ENCODE measurements around the gene TAS2R20. TPM values are rescaled to one million over a fixed set of nuclear protein-coding genes. Genes with fewer than 3 reads are reported as not detected.
"Not testable (repeated sequence)": the region's sequence is repeated elsewhere in the genome, so short reads cannot be mapped to it uniquely, and the experiment has no call there.

The TAS2R20 gene
- total RNA-seq = under 1 TPM; 0.53 to 0.63 (median 0.61) TPM

GRCh38 chr12:10998204-10998603 lies at the start of gene TAS2R20:
TSS of gene TAS2R20 (minus strand) at chr12:10998304. CDS start at chr12:10997875, 429 bp downstream.
- DNase-seq (no peak), ATAC-seq (no peak)
- peaks cover 3% of the 10 kb centered on the region for H3K9me3 Mint-ChIP-seq
- H3K4me1 Mint-ChIP-seq (ENCODE audit: low read depth) = no peaks in the 10 kb centered on the region
- no peaks in the 10 kb centered on the region for H3K27me3 Mint-ChIP-seq (ENCODE audit: low read depth)
- no peak within 1 kb of the TSS for H3K4me3 Mint-ChIP-seq
- H3K36me3 Mint-ChIP-seq (ENCODE audit: insufficient read depth) = peaks cover 24% of the 10 kb centered on the region

- H3K9me3 Mint-ChIP-seq = not testable (repeated sequence)
- H3K36me3 Mint-ChIP-seq (ENCODE audit: insufficient read depth) = peaks cover 47% of the 10 kb centered on the region
These were observed 43.3 kb upstream of the TAS2R20 start for GRCh38 chr12:11041366-11041765.

GRCh38 chr12:11040162-11040561 lies 42.1 kb upstream of the TAS2R20 start:
- H3K27me3 Mint-ChIP-seq (ENCODE audit: low read depth) = no peaks in the 10 kb centered on the region
- no peak for ATAC-seq
- peaks cover 45% of the 10 kb centered on the region for H3K36me3 Mint-ChIP-seq (ENCODE audit: insufficient read depth)
- no peaks in the 10 kb centered on the region for H3K9me3 Mint-ChIP-seq
- no peak overlapping the region for H3K4me3 Mint-ChIP-seq
- DNase-seq = no peak
- peaks cover 10% of the 10 kb centered on the region for H3K4me1 Mint-ChIP-seq (ENCODE audit: low read depth)

More at GRCh38 chr12:11041366-11041765, 43.3 kb upstream of the TAS2R20 start:
- not testable (repeated sequence) for DNase-seq; ATAC-seq; H3K4me3 Mint-ChIP-seq; H3K27me3 Mint-ChIP-seq (ENCODE audit: low read depth)
- H3K4me1 Mint-ChIP-seq (ENCODE audit: low read depth) = peaks cover 10% of the 10 kb centered on the region

GRCh38 chr12:11039171-11039570 lies 41.1 kb upstream of the TAS2R20 start:
- Mint-ChIP-seq H3K36me3 (ENCODE audit: insufficient read depth) (peaks cover 37% of the 10 kb centered on the region), H3K27me3 (ENCODE audit: low read depth) (no peaks in the 10 kb centered on the region), H3K4me1 (ENCODE audit: low read depth) (peaks cover 5% of the 10 kb centered on the region), H3K4me3 (no peak overlapping the region), H3K9me3 (no peaks in the 10 kb centered on the region)
- ATAC-seq (no peak), DNase-seq (no peak)

GRCh38 chr12:11033959-11034358 lies 35.9 kb upstream of the TAS2R20 start:
- H3K27me3 Mint-ChIP-seq (ENCODE audit: low read depth); H3K9me3 Mint-ChIP-seq; DNase-seq; H3K4me1 Mint-ChIP-seq (ENCODE audit: low read depth); H3K4me3 Mint-ChIP-seq: not testable (repeated sequence)
- H3K36me3 Mint-ChIP-seq (ENCODE audit: insufficient read depth) = peaks cover 29% of the 10 kb centered on the region
- ATAC-seq = peak; percentile 56 to 78

- Mint-ChIP-seq H3K4me3 (no peak within 1 kb of the TSS), H3K4me1 (ENCODE audit: low read depth) (peaks cover 2% of the 10 kb centered on the region), H3K36me3 (ENCODE audit: insufficient read depth) (peaks cover 35% of the 10 kb centered on the region), H3K9me3 (no peaks in the 10 kb centered on the region), H3K27me3 (ENCODE audit: low read depth) (no peaks in the 10 kb centered on the region)
- ATAC-seq (no peak), DNase-seq (no peak)
These were observed 33.2 kb upstream of the TAS2R20 start, which contains the start of gene TAS2R31 for GRCh38 chr12:11031307-11031706. TSS of gene TAS2R31 (minus strand) at chr12:11031407. CDS start at chr12:11031335, 72 bp downstream.

- no peak for DNase-seq
- Mint-ChIP-seq H3K4me3 (no peak overlapping the region), H3K4me1 (ENCODE audit: low read depth) (peaks cover 4% of the 10 kb centered on the region)
These were observed 28.0 kb upstream of the TAS2R20 start for GRCh38 chr12:11026118-11026517.

GRCh38 chr12:11023387-11023786 lies 25.3 kb upstream of the TAS2R20 start:
- ATAC-seq (no peak), DNase-seq (no peak)
- H3K36me3 Mint-ChIP-seq (ENCODE audit: insufficient read depth) = peaks cover 24% of the 10 kb centered on the region
- no peaks in the 10 kb centered on the region for H3K27me3 Mint-ChIP-seq (ENCODE audit: low read depth)
- H3K4me3 Mint-ChIP-seq = no peak overlapping the region
- peaks cover 8% of the 10 kb centered on the region for H3K9me3 Mint-ChIP-seq
- peaks cover 2% of the 10 kb centered on the region for H3K4me1 Mint-ChIP-seq (ENCODE audit: low read depth)

More at GRCh38 chr12:11026118-11026517, 28.0 kb upstream of the TAS2R20 start:
- no peak for ATAC-seq
- peaks cover 8% of the 10 kb centered on the region for H3K9me3 Mint-ChIP-seq
- no peaks in the 10 kb centered on the region for H3K27me3 Mint-ChIP-seq (ENCODE audit: low read depth)
- peaks cover 33% of the 10 kb centered on the region for H3K36me3 Mint-ChIP-seq (ENCODE audit: insufficient read depth)

- H3K4me1 Mint-ChIP-seq (ENCODE audit: low read depth) = peaks cover 2% of the 10 kb centered on the region
- H3K9me3 Mint-ChIP-seq = peaks cover 8% of the 10 kb centered on the region
- peaks cover 19% of the 10 kb centered on the region for H3K36me3 Mint-ChIP-seq (ENCODE audit: insufficient read depth)
- no peak within 1 kb of the TSS for H3K4me3 Mint-ChIP-seq
- no peaks in the 10 kb centered on the region for H3K27me3 Mint-ChIP-seq (ENCODE audit: low read depth)
- ATAC-seq (no peak), DNase-seq (no peak)
These were observed 24.4 kb upstream of the TAS2R20 start, which contains the start of gene TAS2R19 for GRCh38 chr12:11022520-11022919. TSS of gene TAS2R19 (minus strand) at chr12:11022620. CDS start at chr12:11022571, 49 bp downstream.

GRCh38 chr12:11016937-11017336 lies 18.8 kb upstream of the TAS2R20 start:
- Mint-ChIP-seq H3K4me1 (ENCODE audit: low read depth) (no peaks in the 10 kb centered on the region), H3K4me3 (no peak overlapping the region), H3K9me3 (no peaks in the 10 kb centered on the region), H3K27me3 (ENCODE audit: low read depth) (no peaks in the 10 kb centered on the region), H3K36me3 (ENCODE audit: insufficient read depth) (peaks cover 16% of the 10 kb centered on the region)
- no peak for DNase-seq
- no peak for ATAC-seq

- Mint-ChIP-seq H3K4me3 (no peak overlapping the region), H3K4me1 (ENCODE audit: low read depth) (no peaks in the 10 kb centered on the region), H3K9me3 (no peaks in the 10 kb centered on the region), H3K27me3 (ENCODE audit: low read depth) (no peaks in the 10 kb centered on the region), H3K36me3 (ENCODE audit: insufficient read depth) (peaks cover 13% of the 10 kb centered on the region)
- no peak for ATAC-seq
- DNase-seq = no peak
These were observed 17.8 kb upstream of the TAS2R20 start for GRCh38 chr12:11015775-11016430.

- Mint-ChIP-seq H3K27me3 (ENCODE audit: low read depth) (no peaks in the 10 kb centered on the region), H3K9me3 (no peaks in the 10 kb centered on the region), H3K4me3 (no peak overlapping the region), H3K4me1 (ENCODE audit: low read depth) (no peaks in the 10 kb centered on the region), H3K36me3 (ENCODE audit: insufficient read depth) (peaks cover 13% of the 10 kb centered on the region)
- no peak for DNase-seq
- ATAC-seq = no peak
These were observed 16.1 kb upstream of the TAS2R20 start for GRCh38 chr12:11014234-11014633.

- H3K27me3 Mint-ChIP-seq (ENCODE audit: low read depth) = no peaks in the 10 kb centered on the region
- H3K4me1 Mint-ChIP-seq (ENCODE audit: low read depth) = no peaks in the 10 kb centered on the region
- H3K36me3 Mint-ChIP-seq (ENCODE audit: insufficient read depth) = peaks cover 16% of the 10 kb centered on the region
- DNase-seq = no peak
- no peak for ATAC-seq
- H3K9me3 Mint-ChIP-seq = no peaks in the 10 kb centered on the region
- H3K4me3 Mint-ChIP-seq = no peak overlapping the region
These were observed 9.5 kb upstream of the TAS2R20 start for GRCh38 chr12:11007608-11008007.

GRCh38 chr12:10994307-10994706 lies 3.8 kb downstream of the TAS2R20 start:
- Mint-ChIP-seq H3K36me3 (ENCODE audit: insufficient read depth) (peaks cover 30% of the 10 kb centered on the region), H3K4me1 (ENCODE audit: low read depth) (no peaks in the 10 kb centered on the region), H3K4me3 (no peak overlapping the region), H3K9me3 (no peaks in the 10 kb centered on the region), H3K27me3 (ENCODE audit: low read depth) (no peaks in the 10 kb centered on the region)
- DNase-seq (no peak), ATAC-seq (no peak)

GRCh38 chr12:10989107-10989506 lies 9.0 kb downstream of the TAS2R20 start:
- ATAC-seq (peak; percentile 77 to 80), DNase-seq (no peak)
- peaks cover 3% of the 10 kb centered on the region for H3K4me1 Mint-ChIP-seq (ENCODE audit: low read depth)
- no peaks in the 10 kb centered on the region for H3K27me3 Mint-ChIP-seq (ENCODE audit: low read depth)
- H3K9me3 Mint-ChIP-seq = no peaks in the 10 kb centered on the region
- no peak overlapping the region for H3K4me3 Mint-ChIP-seq
- H3K36me3 Mint-ChIP-seq (ENCODE audit: insufficient read depth) = peaks cover 13% of the 10 kb centered on the region

Data from activated T-cell treated with anti-CD3 and anti-CD28 coated beads, Interleukin-2, amount 50 U/mL, for 4 hours (primary cell).